Natural killer cell (primary cell): ENCODE measurements around the gene SELP. TPM values are rescaled to one million over a fixed set of nuclear protein-coding genes. Genes with fewer than 3 reads are reported as not detected.

Source experiments
- ATAC-seq, 3 donors: fragments of 150-1000 bp in 2 of 3; fragments of 200-7000 bp in 1 of 3; cut with Tn5 transposase; 1 replicate in 1 of 3; 2 replicates in 2 of 3; pipeline ENCODE4 v1.10.0; 2021; ENCODE audit warnings: mild to moderate bottlenecking in 2 of 3, moderate library complexity in 2 of 3
- DNase-seq, 2 donors: peaks; one replicate each; pipeline versions ENCODE4 v3.0.0 to v3.0.0-alpha.2; 2013 to 2021; ENCODE audit warnings: mixed read lengths in 1 of 2
- H3K27ac ChIP-seq: one replicate; pipeline ENCODE4 v1.5.1; 2013; ENCODE audit warnings: mild to moderate bottlenecking, low read length
- H3K27me3 ChIP-seq: one replicate; pipeline ENCODE4 v1.6.1; 2013; ENCODE audit warnings: low read length; ENCODE audit not compliant: control insufficient read depth, insufficient read depth
- H3K36me3 ChIP-seq: one replicate; pipeline ENCODE4 v1.6.1; 2013; ENCODE audit warnings: low read length; ENCODE audit not compliant: control insufficient read depth, insufficient read depth
- H3K4me1 ChIP-seq: one replicate; pipeline ENCODE4 v1.6.1; 2013; ENCODE audit warnings: low read length; ENCODE audit not compliant: control insufficient read depth, insufficient read depth
- H3K4me3 ChIP-seq: one replicate; pipeline ENCODE4 v1.5.1; 2013; ENCODE audit warnings: low read length
- H3K9me3 ChIP-seq: one replicate; pipeline ENCODE4 v1.6.1; 2013; ENCODE audit warnings: low read length; ENCODE audit not compliant: control insufficient read depth, insufficient read depth
- H3K27ac Mint-ChIP-seq, 2 donors: one replicate each; pipeline ENCODE4 v1.8.0; 2022; ENCODE audit warnings: mild to moderate bottlenecking in 2 of 2, mixed read lengths in 2 of 2, moderate library complexity in 1 of 2
- H3K27me3 Mint-ChIP-seq, 2 donors: one replicate each; pipeline ENCODE4 v1.8.0; 2022; ENCODE audit warnings: low read depth in 2 of 2, mixed read lengths in 2 of 2
- H3K36me3 Mint-ChIP-seq: one replicate; pipeline ENCODE4 v1.8.0; 2022; ENCODE audit warnings: mixed read lengths
- H3K4me1 Mint-ChIP-seq, 2 donors: one replicate each; pipeline ENCODE4 v1.8.0; 2022; ENCODE audit warnings: mixed read lengths in 2 of 2
- H3K4me3 Mint-ChIP-seq: one replicate; pipeline ENCODE4 v1.8.0; 2022; ENCODE audit warnings: mild to moderate bottlenecking, moderate library complexity, mixed read lengths
- H3K9me3 Mint-ChIP-seq, 2 donors: one replicate each; pipeline ENCODE4 v1.8.0; 2022; ENCODE audit warnings: mixed read lengths in 2 of 2
- CTCF ChIP-seq: fragments of 200-600 bp; IDR thresholded peaks from one replicate; pipeline ENCODE4 v1.8.0; 2022; ENCODE audit warnings: antibody characterized with exemption
- whole genome bisulfite sequencing: methylation state at CpG from one replicate; pipeline ENCODE4 v1.1.7; 2013; ENCODE audit warnings: missing lambda C conversion rate; ENCODE audit not compliant: insufficient coverage; 5-methylcytosine and 5-hydroxymethylcytosine counted together
- intact Hi-C: fragments of 100-400 bp; cut with micrococcal nuclease; formaldehyde crosslinking; loops from one replicate; pipeline ENCODE4 v1.14.2; 2022
- total RNA-seq, 4 donors: library from RNA; stranded (reverse); fragments of 120-200 nt in 1 of 4; gene quantifications; one replicate each; pipeline versions ENCODE4 v1.2.3 to v1.2.4, GENCODE V29; 2013 to 2022

SELP gene
- total RNA-seq, 3 donors from 2014 or later (not counting 1 experiment from before 2014, with no cell fraction given) = 1.5 to 5.4 (median 2.5) TPM

- Mint-ChIP-seq H3K4me1 (peaks cover 0 to 4% of the 10 kb centered on the region in 2 donors), H3K4me3 (no peak overlapping the region), H3K27me3 (peaks cover 7 to 15% of the 10 kb centered on the region in 2 donors), H3K9me3 (no peaks in the 10 kb centered on the region), H3K36me3 (no peaks in the 10 kb centered on the region), H3K27ac (no peak overlapping the region)
- no peak overlapping the region for H3K27ac ChIP-seq
- no peak for ATAC-seq
- no CpG with 5 or more reads among the region's 1 CpG for WGBS
- no peak for DNase-seq
- intact Hi-C loops = no loop called here
- no peaks in the 10 kb centered on the region for H3K36me3 ChIP-seq
- H3K9me3 ChIP-seq = no peaks in the 10 kb centered on the region
- no peak overlapping the region for H3K4me3 ChIP-seq
- TF ChIP-seq CTCF = no peak
- no peaks in the 10 kb centered on the region for H3K4me1 ChIP-seq
- no peaks in the 10 kb centered on the region for H3K27me3 ChIP-seq
Measured at GRCh38 chr1:169570172-169570574, 59.8 kb downstream of the SELP start.

GRCh38 chr1:169568497-169568896 is 61.4 kb downstream of the SELP start:
- H3K36me3 ChIP-seq = no peaks in the 10 kb centered on the region
- no peak for TF ChIP-seq CTCF
- H3K4me3 ChIP-seq = no peak overlapping the region
- H3K36me3 Mint-ChIP-seq = peaks cover 10% of the 10 kb centered on the region
- H3K9me3 Mint-ChIP-seq = peaks cover 0 to 3% of the 10 kb centered on the region in 2 donors
- H3K27ac ChIP-seq = no peak overlapping the region
- DNase-seq (no peak), ATAC-seq (no peak)
- intact Hi-C loops = no loop called here
- H3K4me3 Mint-ChIP-seq = no peak overlapping the region
- no peak overlapping the region for H3K27ac Mint-ChIP-seq
- no peaks in the 10 kb centered on the region for H3K27me3 ChIP-seq
- no CpG with 5 or more reads among the region's 1 CpG for whole genome bisulfite sequencing
- peaks cover 19 to 23% of the 10 kb centered on the region in 2 donors for H3K27me3 Mint-ChIP-seq
- peaks cover 0 to 4% of the 10 kb centered on the region in 2 donors for H3K4me1 Mint-ChIP-seq
- H3K9me3 ChIP-seq = no peaks in the 10 kb centered on the region
- no peaks in the 10 kb centered on the region for H3K4me1 ChIP-seq

- Mint-ChIP-seq H3K27me3 (peaks cover 32 to 35% of the 10 kb centered on the region in 2 donors), H3K27ac (no peak overlapping the region), H3K4me3 (no peak overlapping the region), H3K9me3 (peaks cover 0 to 6% of the 10 kb centered on the region in 2 donors), H3K36me3 (peaks cover 13% of the 10 kb centered on the region), H3K4me1 (no peaks in the 10 kb centered on the region)
- Histone ChIP-seq H3K9me3 (no peaks in the 10 kb centered on the region), H3K27ac (no peak overlapping the region), H3K4me3 (no peak overlapping the region), H3K27me3 (no peaks in the 10 kb centered on the region), H3K4me1 (no peaks in the 10 kb centered on the region), H3K36me3 (no peaks in the 10 kb centered on the region)
- 100% methylated on average over 3 of the region's 3 CpGs for WGBS
- no peak for ATAC-seq
- no peak for TF ChIP-seq CTCF
- DNase-seq = no peak
- intact Hi-C loops = no loop called here
Measured at GRCh38 chr1:169565335-169566271, 64.3 kb downstream of the SELP start.
